ENCODE measurements around the gene FRMD5. TPM values are rescaled to one million over a fixed set of nuclear protein-coding genes. Genes with fewer than 3 reads are reported as not detected.

The FRMD5 gene
- total RNA-seq, 1 donor from 2014 or later = 1.5 TPM

Other genes with a start within 250 kb of the FRMD5 start
- 57.8 and 60.7 TPM in 2 replicates for gene GOLM2, start 93.4 kb upstream of the FRMD5 start, total RNA-seq
- 62.8 and 77.7 TPM in 2 replicates for gene CTDSPL2, start 232.4 kb upstream of the FRMD5 start, total RNA-seq